Bronchial epithelial cell (primary cell): Measurements from ENCODE around the gene ACTRT3. TPM values are rescaled to one million over a fixed set of nuclear protein-coding genes. Genes with fewer than 3 reads are reported as not detected.
"Not testable (repeated sequence)": the region's sequence is repeated elsewhere in the genome, so short reads cannot be mapped to it uniquely, and the experiment has no call there.

ENCODE experiments used
- DNase-seq: peaks from one replicate; pipeline ENCODE4 v3.0.0-alpha.2; 2010; ENCODE audit warnings: low read depth
- FAIRE-seq: peaks from 2 replicates; lab custom pipeline; 2011; peaks lifted over from hg19 to GRCh38; lab: Jason Lieb, UNC
- H3K27me3 ChIP-seq: 2 replicates; pipeline ENCODE4 v1.5.1; 2011; ENCODE audit warnings: low read length; ENCODE audit not compliant: control insufficient read depth, insufficient read depth
- H3K36me3 ChIP-seq: 2 replicates; pipeline ENCODE4 v1.5.1; 2011; ENCODE audit warnings: low read length; ENCODE audit not compliant: control insufficient read depth, insufficient read depth
- H3K4me3 ChIP-seq: 2 replicates; pipeline ENCODE4 v1.5.1; 2011; ENCODE audit warnings: mild to moderate bottlenecking, low read depth, low read length, control low read depth
- total RNA-seq: library from RNA; depleted of rRNA; stranded (reverse); fragments of >200 nt; gene quantifications from 2 replicates; pipeline ENCODE4 v1.2.1, GENCODE V29; 2014
- TF ChIP-seq, protein P1 (sequence below): IDR thresholded peaks from 2 replicates; pipeline ENCODE4 v1.5.1; 2011; ENCODE audit warnings: mild to moderate bottlenecking, moderate library complexity, low read length, control low read depth, inconsistent platforms; ENCODE audit not compliant: insufficient read depth, severe bottlenecking

ACTRT3 gene
- total RNA-seq, 1 donor from 2014 or later = 1.1 TPM

DNA sequence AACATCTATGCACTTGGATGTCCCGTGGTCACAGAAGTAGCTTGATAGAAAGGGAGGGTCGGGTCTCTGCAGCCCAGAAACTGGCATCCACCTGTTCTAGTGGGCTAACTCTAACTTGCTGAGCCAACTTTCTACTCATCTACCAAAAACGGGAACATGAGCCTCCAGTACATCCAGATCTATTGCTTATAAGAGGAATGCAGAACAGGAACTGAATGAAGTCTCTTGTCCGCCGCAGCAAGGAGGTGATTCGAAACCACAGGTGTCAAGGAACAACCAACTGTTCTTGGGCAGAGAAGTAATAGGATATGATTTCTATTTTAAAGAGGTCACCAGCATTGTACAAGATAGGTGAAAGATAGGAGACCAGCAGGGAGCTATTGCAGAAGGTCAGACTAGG lies 22.4 kb downstream of the ACTRT3 start:
- DNase-seq = no peak
- TF ChIP-seq, protein P1, sequence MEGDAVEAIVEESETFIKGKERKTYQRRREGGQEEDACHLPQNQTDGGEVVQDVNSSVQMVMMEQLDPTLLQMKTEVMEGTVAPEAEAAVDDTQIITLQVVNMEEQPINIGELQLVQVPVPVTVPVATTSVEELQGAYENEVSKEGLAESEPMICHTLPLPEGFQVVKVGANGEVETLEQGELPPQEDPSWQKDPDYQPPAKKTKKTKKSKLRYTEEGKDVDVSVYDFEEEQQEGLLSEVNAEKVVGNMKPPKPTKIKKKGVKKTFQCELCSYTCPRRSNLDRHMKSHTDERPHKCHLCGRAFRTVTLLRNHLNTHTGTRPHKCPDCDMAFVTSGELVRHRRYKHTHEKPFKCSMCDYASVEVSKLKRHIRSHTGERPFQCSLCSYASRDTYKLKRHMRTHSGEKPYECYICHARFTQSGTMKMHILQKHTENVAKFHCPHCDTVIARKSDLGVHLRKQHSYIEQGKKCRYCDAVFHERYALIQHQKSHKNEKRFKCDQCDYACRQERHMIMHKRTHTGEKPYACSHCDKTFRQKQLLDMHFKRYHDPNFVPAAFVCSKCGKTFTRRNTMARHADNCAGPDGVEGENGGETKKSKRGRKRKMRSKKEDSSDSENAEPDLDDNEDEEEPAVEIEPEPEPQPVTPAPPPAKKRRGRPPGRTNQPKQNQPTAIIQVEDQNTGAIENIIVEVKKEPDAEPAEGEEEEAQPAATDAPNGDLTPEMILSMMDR = no peak
- H3K27me3 ChIP-seq = no peaks in the 10 kb centered on the region
- FAIRE-seq = no peak
- H3K4me3 ChIP-seq = no peak overlapping the region
- no peaks in the 10 kb centered on the region for H3K36me3 ChIP-seq

DNA sequence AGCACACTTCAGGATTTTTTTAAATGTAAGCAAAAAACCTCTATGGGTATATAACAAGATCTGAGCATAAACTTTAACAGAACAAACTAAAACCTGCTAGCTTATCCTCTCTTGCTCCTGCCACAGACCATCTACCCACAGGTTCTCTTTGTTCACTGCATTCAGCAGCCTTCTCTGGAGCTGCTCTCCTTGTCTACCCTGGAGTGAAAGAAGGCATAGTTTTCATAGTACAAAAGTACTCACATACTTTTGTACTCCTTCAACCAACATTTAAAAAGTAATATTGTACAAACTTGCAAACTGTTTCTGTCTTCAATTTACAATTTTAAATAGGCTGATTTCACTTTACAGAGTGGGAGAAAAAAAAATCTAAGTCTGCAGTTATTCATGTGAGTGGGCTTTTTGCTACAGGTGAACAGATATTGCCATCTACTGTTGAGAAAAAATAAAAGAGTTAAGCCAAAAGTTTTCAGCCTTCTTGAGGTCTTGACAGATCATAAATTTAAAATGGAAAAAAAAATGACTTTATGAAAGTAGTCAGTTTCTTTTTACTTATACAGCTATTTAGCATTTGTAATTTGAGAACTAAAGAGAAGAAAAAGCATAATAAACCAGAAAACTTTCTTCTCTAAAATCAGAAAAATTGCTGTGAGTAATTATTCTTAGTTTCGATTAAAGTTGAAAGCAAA lies 24.9 kb downstream of the ACTRT3 start:
- H3K4me3 ChIP-seq = no peak overlapping the region
- FAIRE-seq (no peak), DNase-seq (peak; percentile 48)
- TF ChIP-seq, protein P1 = no peak
- H3K27me3 ChIP-seq = no peaks in the 10 kb centered on the region
- no peaks in the 10 kb centered on the region for H3K36me3 ChIP-seq

DNA sequence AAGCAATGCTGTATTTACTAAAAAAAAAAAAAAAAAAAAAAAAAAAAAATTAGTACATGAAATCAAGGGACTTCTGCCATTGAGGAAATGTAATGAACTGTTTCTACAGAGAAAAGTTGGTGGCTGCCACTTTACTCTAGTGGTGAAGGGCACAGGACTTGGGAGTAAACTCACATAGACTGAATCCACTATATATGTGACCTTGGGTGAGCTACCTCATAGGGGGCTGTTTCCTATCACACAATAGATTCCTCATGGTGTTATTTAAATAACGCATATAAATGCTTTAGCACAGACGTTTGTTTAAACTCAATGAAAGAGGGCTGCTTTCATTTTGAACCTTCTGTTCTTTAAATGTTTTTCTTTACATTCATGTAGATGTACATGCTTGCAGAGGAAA lies 30.3 kb downstream of the ACTRT3 start:
- TF ChIP-seq, protein P1 = no peak
- DNase-seq (no peak), FAIRE-seq (no peak)
- H3K36me3 ChIP-seq = no peaks in the 10 kb centered on the region
- H3K4me3 ChIP-seq = no peak overlapping the region
- no peaks in the 10 kb centered on the region for H3K27me3 ChIP-seq

DNA sequence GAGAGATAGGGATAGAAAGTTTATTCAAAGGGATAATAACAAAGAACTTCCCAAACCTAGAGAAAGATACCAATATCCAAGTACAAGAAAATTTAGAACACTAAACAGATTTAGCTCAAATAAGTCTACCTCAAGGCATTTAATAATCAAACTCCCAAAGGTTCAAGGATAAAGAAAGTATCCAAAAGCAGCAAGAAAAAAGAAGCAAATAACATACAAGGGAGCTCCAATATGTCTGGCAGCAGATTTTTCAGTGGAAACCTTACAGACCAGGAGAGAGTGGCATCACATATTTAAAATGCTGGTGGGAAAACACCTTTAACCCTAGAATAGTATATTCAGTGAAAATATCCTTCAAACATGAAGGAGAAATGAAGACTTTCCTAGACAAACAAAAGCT lies 37.5 kb downstream of the ACTRT3 start:
- not testable (repeated sequence) for DNase-seq, H3K27me3 ChIP-seq, H3K36me3 ChIP-seq, H3K4me3 ChIP-seq, FAIRE-seq

DNA sequence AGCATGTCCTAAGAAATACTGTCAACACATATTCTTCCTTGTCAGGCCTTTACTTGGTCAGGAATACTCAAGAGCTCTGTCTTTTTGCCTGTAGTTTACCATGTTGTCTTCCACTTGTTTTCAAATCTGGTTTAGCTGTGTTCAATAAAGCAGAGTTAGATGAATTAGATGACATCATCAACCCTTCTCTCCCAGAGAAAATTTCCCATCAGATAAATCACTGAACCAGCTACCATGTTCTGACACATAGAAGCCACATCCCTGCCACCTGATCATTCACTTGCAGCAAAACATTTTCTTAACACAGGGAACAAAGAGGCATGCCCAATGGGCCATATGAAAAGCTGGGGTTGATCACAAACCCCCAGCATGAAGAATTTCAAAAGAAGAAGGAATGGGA lies 46.6 kb downstream of the ACTRT3 start:
- no peaks in the 10 kb centered on the region for H3K36me3 ChIP-seq
- H3K4me3 ChIP-seq = no peak overlapping the region
- DNase-seq (no peak), FAIRE-seq (no peak)
- H3K27me3 ChIP-seq = no peaks in the 10 kb centered on the region
- TF ChIP-seq, protein P1 = no peak

DNA sequence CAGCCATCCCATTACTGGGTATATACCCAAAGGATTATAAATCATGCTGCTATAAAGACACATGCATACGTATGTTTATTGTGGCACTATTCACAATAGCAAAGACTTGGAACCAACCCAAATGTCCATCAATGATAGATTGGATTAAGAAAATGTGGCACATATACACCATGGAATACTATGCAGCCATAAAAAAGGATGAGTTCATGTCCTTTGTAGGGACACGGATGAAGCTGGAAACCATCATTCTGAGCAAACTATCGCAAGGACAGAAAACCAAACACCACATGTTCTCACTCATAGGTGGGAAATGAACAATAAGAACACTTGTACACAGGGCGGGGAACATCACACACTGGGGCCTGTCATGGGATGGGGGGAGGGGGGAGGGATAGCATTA lies 50.9 kb downstream of the ACTRT3 start:
- not testable (repeated sequence) for H3K4me3 ChIP-seq, DNase-seq, FAIRE-seq, H3K36me3 ChIP-seq, H3K27me3 ChIP-seq

Other genes with a start within 250 kb of the ACTRT3 start
- 7.6 and 10.6 TPM in 2 replicates for gene MECOM, start 105.8 kb downstream of the ACTRT3 start, total RNA-seq
- 118 and 346 TPM in 2 replicates for gene TERC, start 4.5 kb downstream of the ACTRT3 start, total RNA-seq
- gene MYNN, start 3.8 kb upstream of the ACTRT3 start, total RNA-seq = 31.6 TPM in 2 replicates
- not detected in 2 replicates for gene LRRIQ4, start 43.3 kb upstream of the ACTRT3 start, total RNA-seq
- gene LRRC34, start 43.3 kb upstream of the ACTRT3 start, total RNA-seq = under 0.01 and 0.38 TPM in 2 replicates
- not detected in 2 replicates for gene LRRC31, start 100.4 kb upstream of the ACTRT3 start, total RNA-seq
- gene SAMD7, start 142.0 kb upstream of the ACTRT3 start, total RNA-seq = not detected in 2 replicates
- 27.1 and 39.2 TPM in 2 replicates for gene SEC62, start 197.2 kb upstream of the ACTRT3 start, total RNA-seq